Astrocyte of the spinal cord (primary cell): ENCODE measurements around the gene NECAP2.
A peak's percentile ranks its signal among the peaks of the same experiment; 100 is the strongest.
"Not testable (repeated sequence)": the region's sequence is repeated elsewhere in the genome, so short reads cannot be mapped to it uniquely, and the experiment has no call there.

Experiments used
- DNase-seq: peaks from one replicate; pipeline ENCODE4 v3.0.0; 2011; ENCODE audit warnings: low read depth, low spot score
- H3K4me3 ChIP-seq: 2 replicates; pipeline ENCODE4 v1.5.1; 2011; ENCODE audit warnings: low read depth, mild to moderate bottlenecking, low read length, moderate library complexity
- in situ Hi-C: cut with HindIII; loops from 2 replicates; pipeline ENCODE4 v1.10.0; 2017; ENCODE audit warnings: low sequenced_read_pairs
- TF ChIP-seq, protein P1 (sequence below): IDR thresholded peaks from 2 replicates; pipeline ENCODE4 v1.5.1; 2012; ENCODE audit warnings: low read depth, mild to moderate bottlenecking, low read length, inconsistent platforms

Gene NECAP2

GRCh38 chr1:16484501-16484835 lies 43.9 kb downstream of the NECAP2 start:
- H3K4me3 ChIP-seq = no peak overlapping the region
- TF ChIP-seq, protein P1, sequence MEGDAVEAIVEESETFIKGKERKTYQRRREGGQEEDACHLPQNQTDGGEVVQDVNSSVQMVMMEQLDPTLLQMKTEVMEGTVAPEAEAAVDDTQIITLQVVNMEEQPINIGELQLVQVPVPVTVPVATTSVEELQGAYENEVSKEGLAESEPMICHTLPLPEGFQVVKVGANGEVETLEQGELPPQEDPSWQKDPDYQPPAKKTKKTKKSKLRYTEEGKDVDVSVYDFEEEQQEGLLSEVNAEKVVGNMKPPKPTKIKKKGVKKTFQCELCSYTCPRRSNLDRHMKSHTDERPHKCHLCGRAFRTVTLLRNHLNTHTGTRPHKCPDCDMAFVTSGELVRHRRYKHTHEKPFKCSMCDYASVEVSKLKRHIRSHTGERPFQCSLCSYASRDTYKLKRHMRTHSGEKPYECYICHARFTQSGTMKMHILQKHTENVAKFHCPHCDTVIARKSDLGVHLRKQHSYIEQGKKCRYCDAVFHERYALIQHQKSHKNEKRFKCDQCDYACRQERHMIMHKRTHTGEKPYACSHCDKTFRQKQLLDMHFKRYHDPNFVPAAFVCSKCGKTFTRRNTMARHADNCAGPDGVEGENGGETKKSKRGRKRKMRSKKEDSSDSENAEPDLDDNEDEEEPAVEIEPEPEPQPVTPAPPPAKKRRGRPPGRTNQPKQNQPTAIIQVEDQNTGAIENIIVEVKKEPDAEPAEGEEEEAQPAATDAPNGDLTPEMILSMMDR = no peak
- DNase-seq = no peak
- in situ Hi-C loops = no loop called here

DNA sequence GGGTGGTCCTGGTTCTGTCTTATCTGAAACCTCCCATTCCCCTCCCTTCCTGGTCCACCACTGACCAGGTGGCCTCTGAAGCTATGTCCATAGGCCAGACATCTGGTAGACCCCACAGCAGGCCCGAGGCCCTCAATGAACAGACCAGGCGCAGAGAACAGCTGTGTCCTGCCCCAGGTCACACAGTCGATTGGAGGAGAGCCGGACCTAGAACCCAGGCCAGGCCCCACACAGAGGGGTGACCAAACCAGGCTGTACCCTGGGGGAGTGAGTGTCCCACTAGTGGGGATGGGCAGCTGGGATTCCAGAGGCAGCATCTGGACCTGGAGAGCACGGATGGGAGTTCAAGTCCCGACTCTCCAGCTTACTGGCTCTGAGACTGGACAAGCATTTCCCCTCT lies 44.4 kb downstream of the NECAP2 start:
- TF ChIP-seq, protein P1 = no peak
- DNase-seq = no peak
- H3K4me3 ChIP-seq = no peak overlapping the region
- in situ Hi-C loops = no loop called here

DNA sequence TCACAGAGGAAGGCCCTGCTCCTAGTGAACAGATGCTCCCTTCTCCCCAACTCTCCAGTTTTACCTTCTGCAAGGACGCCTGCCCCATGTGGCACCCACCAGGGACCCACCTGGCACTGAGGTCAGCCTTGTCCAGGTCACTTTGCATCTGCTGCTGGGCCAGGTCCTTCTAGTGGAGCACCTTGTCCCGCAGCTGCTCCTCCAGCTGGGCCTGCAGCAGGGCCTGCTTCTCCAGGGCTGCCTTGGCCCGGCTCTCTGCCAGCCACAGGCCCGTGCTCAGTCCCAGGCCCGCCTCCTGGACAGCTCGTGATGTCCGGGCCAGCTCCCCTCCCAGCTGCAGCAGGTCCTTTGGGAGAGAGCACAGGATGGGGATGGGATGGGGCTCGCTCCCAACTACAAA lies 45.8 kb downstream of the NECAP2 start:
- H3K4me3 ChIP-seq, DNase-seq, in situ Hi-C loops: not testable (repeated sequence)

- in situ Hi-C loops, H3K4me3 ChIP-seq, DNase-seq: not testable (repeated sequence)
Measured at GRCh38 chr1:16487011-16487410, 46.5 kb downstream of the NECAP2 start.

- in situ Hi-C loops, DNase-seq, H3K4me3 ChIP-seq: not testable (repeated sequence)
Measured at GRCh38 chr1:16489195-16489880, 48.8 kb downstream of the NECAP2 start.

DNA sequence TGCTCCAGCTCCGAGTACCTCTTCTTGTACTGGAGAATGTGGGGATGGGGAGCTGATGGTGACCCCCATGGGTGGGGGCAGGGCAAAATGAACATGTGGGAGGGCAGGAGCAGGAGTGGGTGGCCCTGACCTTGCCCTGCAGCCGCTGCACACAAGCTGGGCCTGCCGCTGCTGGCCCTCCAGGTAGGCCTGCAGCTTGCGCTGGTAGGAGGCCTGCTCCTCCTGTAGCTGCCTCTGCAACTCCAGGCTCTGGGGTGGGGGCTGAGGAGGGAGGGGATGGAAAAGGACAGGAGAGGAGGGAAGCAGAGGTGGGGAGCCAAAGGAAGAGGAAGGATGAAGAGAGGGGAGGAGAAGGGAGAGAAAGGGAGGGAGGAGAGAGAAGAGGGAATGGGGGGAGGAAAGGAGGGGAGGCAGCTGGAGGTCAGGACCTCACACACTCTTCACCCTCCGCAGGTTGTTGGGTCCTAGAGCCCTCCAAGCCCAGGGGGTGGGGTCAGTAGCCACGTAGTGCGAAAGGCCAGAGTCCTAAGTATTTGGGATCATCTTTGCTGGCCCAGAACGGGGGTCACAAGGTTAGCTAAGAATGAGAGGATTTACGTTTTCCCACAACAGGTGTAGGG lies 50.6 kb downstream of the NECAP2 start:
- in situ Hi-C loops = no loop called here
- DNase-seq = no peak

DNA sequence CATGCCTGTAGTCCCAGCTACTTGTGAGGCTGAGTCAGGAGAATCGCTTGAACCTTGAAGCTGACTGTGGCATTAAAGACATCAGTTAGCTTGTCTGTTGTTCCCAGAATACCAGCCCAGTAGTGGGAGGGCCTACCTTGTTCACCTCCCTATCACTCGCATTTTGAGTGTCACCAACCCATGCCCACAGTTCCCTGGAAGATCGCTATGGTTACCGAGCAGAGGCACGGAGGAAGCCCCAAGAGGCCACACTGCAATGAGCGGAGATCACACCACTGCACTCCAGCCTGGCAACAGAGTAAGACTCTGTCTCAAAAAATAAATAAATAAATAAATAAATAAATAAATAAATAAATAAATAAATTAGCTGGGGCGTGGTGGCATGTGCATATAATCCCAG lies 52.4 kb downstream of the NECAP2 start:
- H3K4me3 ChIP-seq, in situ Hi-C loops, DNase-seq: not testable (repeated sequence)

More for the DNA sequence above, 50.6 kb downstream of the NECAP2 start:
- TF ChIP-seq, protein P1 = no peak
- no peak overlapping the region for H3K4me3 ChIP-seq

- in situ Hi-C loops, H3K4me3 ChIP-seq: not testable (repeated sequence)
Measured at GRCh38 chr1:16493731-16494130, 53.2 kb downstream of the NECAP2 start.

DNA sequence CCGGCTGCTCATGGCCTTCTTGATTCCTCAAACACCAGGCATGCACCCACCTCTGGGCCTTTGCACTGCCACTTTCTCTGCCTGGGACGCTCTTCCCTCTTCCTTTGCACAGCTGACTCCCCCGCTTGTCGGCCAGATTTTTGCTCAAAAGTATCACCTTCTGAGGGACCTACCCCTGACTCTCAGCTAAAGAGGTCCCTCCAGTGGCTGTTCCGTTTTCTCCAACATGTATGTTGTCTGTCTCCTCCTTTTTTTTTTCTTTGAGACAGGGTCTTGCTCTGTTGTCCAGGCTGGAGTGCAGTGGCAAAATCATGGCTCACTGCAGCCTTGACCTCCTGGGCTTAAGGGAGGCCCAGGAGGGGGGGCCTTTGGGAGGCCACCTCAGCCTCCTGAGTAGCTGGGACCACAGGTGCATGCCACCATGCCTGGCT lies 57.0 kb downstream of the NECAP2 start:
- H3K4me3 ChIP-seq, DNase-seq, in situ Hi-C loops: not testable (repeated sequence)

More at GRCh38 chr1:16493731-16494130, 53.2 kb downstream of the NECAP2 start:
- DNase-seq = not testable (repeated sequence)

DNA sequence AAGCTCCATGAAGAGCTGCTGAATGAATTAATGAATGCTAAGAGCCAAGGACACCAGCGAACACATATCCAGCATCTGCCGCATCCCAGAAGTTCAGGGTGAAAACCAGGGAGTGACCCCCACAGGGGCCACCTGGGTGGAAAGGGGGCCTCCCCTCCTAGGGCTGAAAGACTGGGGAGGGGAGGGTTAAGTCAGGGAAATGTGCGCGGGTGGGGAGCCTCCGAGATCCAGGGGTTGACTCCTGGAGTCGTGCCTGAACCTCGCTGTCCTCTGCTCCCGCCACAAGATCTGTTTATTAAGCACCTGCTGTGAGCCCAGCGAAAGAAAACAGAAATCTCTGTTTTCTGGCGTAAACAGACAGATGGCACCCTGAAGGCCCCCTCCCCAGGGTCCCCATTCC lies 57.5 kb downstream of the NECAP2 start:
- DNase-seq, in situ Hi-C loops: not testable (repeated sequence)
- peak overlapping the region; percentile 61 for H3K4me3 ChIP-seq
